Endothelial cell of umbilical vein (primary cell): Measurements from ENCODE around the gene ARHGEF10L.
"Not testable (repeated sequence)": the region's sequence is repeated elsewhere in the genome, so short reads cannot be mapped to it uniquely, and the experiment has no call there.

Experiments used
- EZH2 ChIP-seq: IDR thresholded peaks from 2 replicates; pipeline ENCODE4 v1.6.1; 2012; ENCODE audit warnings: borderline replicate concordance, low read depth, mild to moderate bottlenecking, moderate library complexity, low read length, inconsistent platforms; ENCODE audit not compliant: severe bottlenecking
- POLR2A ChIP-seq: IDR thresholded peaks from 2 replicates; pipeline ENCODE4 v1.6.1; 2012; ENCODE audit warnings: low read depth, mild to moderate bottlenecking, control low read depth, low read length
- POLR2AphosphoS5 ChIP-seq: IDR thresholded peaks from 2 replicates; pipeline ENCODE4 v1.6.1; 2012; ENCODE audit warnings: low read depth, mild to moderate bottlenecking, control low read depth, low read length, moderate library complexity; ENCODE audit not compliant: insufficient read depth
- TF ChIP-seq, protein P1 (sequence below), 2 donors: IDR thresholded peaks; 1 replicate in 1 of 2; 2 replicates in 1 of 2; pipeline ENCODE4 v1.5.1; 2011; ENCODE audit warnings: low read length in 2 of 2, mild to moderate bottlenecking in 2 of 2, moderate library complexity in 2 of 2, control low read depth in 1 of 2, inconsistent platforms in 1 of 2, low read depth in 1 of 2; ENCODE audit not compliant: insufficient read depth in 1 of 2; ENCODE audit errors: extremely low read depth in 1 of 2

DNA sequence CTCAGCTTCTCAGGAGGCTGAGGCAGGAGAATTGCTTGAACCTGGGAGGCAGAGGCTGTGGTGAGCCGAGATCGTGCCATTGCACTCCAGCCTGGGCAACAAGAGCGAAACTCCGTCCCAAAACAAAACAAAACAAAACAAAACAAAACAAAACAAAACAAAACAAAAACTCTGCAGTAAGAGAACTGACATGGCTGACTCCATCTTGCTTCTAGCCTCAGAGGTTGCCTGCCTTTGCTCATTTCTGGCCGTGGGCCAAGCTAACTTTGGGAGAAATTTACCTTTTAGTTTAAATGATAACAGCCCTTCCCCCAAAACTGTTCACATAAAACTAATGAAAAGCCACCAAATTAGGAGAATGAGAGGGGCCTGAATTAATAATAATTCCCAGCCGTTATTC is 48.8 kb upstream of the ARHGEF10L start:
- TF ChIP-seq POLR2A, EZH2, POLR2AphosphoS5: not testable (repeated sequence)
- TF ChIP-seq, protein P1, sequence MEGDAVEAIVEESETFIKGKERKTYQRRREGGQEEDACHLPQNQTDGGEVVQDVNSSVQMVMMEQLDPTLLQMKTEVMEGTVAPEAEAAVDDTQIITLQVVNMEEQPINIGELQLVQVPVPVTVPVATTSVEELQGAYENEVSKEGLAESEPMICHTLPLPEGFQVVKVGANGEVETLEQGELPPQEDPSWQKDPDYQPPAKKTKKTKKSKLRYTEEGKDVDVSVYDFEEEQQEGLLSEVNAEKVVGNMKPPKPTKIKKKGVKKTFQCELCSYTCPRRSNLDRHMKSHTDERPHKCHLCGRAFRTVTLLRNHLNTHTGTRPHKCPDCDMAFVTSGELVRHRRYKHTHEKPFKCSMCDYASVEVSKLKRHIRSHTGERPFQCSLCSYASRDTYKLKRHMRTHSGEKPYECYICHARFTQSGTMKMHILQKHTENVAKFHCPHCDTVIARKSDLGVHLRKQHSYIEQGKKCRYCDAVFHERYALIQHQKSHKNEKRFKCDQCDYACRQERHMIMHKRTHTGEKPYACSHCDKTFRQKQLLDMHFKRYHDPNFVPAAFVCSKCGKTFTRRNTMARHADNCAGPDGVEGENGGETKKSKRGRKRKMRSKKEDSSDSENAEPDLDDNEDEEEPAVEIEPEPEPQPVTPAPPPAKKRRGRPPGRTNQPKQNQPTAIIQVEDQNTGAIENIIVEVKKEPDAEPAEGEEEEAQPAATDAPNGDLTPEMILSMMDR (IDR thresholded peaks at IDR 0.05; ENCODE audit: extremely low read depth in 1 of 2, insufficient read depth in 1 of 2, low read depth in 1 of 2, low read length in 2 of 2) = not testable (repeated sequence)
